OCI-LY7 (cell line): ENCODE data around the gene AKR1B15.

Experiments
- EZH2phosphoT487 ChIP-seq: fragments of 200-600 bp; sonication (generic); IDR thresholded peaks from 2 replicates; pipeline ENCODE4 v1.6.1; 2018; ENCODE audit warnings: low read depth, borderline replicate concordance, mild to moderate bottlenecking, mixed run types, antibody characterized with exemption, low read length, moderate library complexity, mixed read lengths
- TF ChIP-seq, protein P1 (sequence below): fragments of 200-600 bp; sonication (generic); conservative IDR thresholded peaks from 2 replicates; pipeline ENCODE4 v1.5.1; 2014; ENCODE audit warnings: mild to moderate bottlenecking, antibody characterized with exemption, low read length, moderate library complexity, mixed read lengths

DNA sequence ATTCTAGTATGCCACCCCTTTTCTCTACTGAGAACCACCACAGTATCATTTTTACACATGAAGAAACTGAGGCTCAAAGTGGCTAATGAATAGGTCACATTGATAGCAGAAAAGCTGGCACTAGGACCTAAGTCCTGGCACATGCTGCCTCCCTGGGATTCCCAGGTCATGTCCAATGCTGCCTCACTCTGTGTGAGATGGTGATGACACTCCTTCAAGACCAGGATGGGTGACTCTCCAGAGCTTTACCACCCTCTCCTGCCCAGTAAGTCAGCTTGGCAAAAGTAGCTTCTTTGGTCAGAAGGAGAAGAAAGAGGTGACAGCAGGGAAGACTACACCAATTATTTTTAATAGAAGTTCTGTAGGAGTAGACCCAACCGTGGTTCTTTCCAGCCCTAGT is 34.8 kb upstream of the AKR1B15 start:
- TF ChIP-seq, protein P1, sequence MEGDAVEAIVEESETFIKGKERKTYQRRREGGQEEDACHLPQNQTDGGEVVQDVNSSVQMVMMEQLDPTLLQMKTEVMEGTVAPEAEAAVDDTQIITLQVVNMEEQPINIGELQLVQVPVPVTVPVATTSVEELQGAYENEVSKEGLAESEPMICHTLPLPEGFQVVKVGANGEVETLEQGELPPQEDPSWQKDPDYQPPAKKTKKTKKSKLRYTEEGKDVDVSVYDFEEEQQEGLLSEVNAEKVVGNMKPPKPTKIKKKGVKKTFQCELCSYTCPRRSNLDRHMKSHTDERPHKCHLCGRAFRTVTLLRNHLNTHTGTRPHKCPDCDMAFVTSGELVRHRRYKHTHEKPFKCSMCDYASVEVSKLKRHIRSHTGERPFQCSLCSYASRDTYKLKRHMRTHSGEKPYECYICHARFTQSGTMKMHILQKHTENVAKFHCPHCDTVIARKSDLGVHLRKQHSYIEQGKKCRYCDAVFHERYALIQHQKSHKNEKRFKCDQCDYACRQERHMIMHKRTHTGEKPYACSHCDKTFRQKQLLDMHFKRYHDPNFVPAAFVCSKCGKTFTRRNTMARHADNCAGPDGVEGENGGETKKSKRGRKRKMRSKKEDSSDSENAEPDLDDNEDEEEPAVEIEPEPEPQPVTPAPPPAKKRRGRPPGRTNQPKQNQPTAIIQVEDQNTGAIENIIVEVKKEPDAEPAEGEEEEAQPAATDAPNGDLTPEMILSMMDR, result no peak
- TF ChIP-seq EZH2phosphoT487, result no peak
